MM.1S (cell line): Measurements from ENCODE around the gene MAJIN.

Experiments
- EZH2 ChIP-seq: fragments of 300-600 bp; sonication (generic); optimal IDR thresholded peaks from 2 replicates; pipeline ENCODE3; 2017; ENCODE audit warnings: low read depth, mild to moderate bottlenecking, antibody characterized with exemption, low read length, mixed read lengths
- EZH2phosphoT487 ChIP-seq: fragments of 300-600 bp; sonication (generic); IDR thresholded peaks from 2 replicates; pipeline ENCODE4 v1.6.1; 2018; ENCODE audit warnings: antibody characterized with exemption, low read length
- TF ChIP-seq, protein P1 (sequence below): fragments of 300-600 bp; sonication (generic); IDR thresholded peaks from 2 replicates; pipeline ENCODE4 v1.5.1; 2016; ENCODE audit warnings: antibody characterized with exemption, low read length, mixed read lengths

GRCh38 chr11:64990222-64990923, 18.5 kb upstream of the MAJIN start:
- TF ChIP-seq, protein P1, sequence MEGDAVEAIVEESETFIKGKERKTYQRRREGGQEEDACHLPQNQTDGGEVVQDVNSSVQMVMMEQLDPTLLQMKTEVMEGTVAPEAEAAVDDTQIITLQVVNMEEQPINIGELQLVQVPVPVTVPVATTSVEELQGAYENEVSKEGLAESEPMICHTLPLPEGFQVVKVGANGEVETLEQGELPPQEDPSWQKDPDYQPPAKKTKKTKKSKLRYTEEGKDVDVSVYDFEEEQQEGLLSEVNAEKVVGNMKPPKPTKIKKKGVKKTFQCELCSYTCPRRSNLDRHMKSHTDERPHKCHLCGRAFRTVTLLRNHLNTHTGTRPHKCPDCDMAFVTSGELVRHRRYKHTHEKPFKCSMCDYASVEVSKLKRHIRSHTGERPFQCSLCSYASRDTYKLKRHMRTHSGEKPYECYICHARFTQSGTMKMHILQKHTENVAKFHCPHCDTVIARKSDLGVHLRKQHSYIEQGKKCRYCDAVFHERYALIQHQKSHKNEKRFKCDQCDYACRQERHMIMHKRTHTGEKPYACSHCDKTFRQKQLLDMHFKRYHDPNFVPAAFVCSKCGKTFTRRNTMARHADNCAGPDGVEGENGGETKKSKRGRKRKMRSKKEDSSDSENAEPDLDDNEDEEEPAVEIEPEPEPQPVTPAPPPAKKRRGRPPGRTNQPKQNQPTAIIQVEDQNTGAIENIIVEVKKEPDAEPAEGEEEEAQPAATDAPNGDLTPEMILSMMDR, result no peak
- TF ChIP-seq EZH2, result no peak
- no peak for TF ChIP-seq EZH2phosphoT487
